NCI-H128 (cell line): ENCODE measurements around the gene NDC80.
"Not testable (repeated sequence)": the region's sequence is repeated elsewhere in the genome, so short reads cannot be mapped to it uniquely, and the experiment has no call there.

Experiments
- DNase-seq: peaks from one replicate; lab custom pipeline; 2025; ENCODE audit not compliant: unreplicated experiment; lab: John Stamatoyannopoulos, UW

Gene NDC80

GRCh38 chr18:2625217-2625616 lies 53.9 kb downstream of the NDC80 start:
- DNase-seq: no peak

GRCh38 chr18:2627821-2628276 lies 56.5 kb downstream of the NDC80 start:
- no peak for DNase-seq

- DNase-seq: no peak
These were observed 57.6 kb downstream of the NDC80 start for GRCh38 chr18:2629003-2629402.

- no peak for DNase-seq
These were observed 64.2 kb downstream of the NDC80 start for GRCh38 chr18:2635586-2635985.

DNA sequence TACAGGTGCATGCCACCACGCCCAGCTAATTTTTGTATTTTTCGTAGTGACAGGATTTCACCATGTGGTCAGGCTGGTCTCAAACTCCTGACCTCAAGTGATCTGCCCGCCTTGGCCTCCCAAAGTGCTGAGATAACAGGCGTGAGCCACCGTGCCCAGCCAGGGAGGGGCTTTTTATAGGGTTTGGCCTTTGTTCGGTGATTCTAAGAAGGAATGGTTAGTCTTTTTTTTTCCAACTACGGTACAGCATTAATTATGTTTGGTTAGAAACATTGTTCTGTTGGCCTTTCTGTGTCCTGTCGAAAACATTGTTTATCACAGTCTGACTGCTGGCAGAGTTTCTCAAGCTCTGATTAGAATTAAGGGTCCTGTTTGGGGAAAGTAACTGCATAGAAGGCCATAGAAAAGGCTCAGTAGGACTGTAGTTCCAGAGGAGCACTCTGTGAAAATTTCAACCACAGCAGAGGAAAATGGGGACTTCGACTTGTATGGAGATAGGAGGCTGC lies 64.8 kb downstream of the NDC80 start:
- no peak for DNase-seq

- no peak for DNase-seq
These were observed 70.3 kb downstream of the NDC80 start for GRCh38 chr18:2641638-2642037.

GRCh38 chr18:2642771-2643170 lies 71.4 kb downstream of the NDC80 start:
- no peak for DNase-seq

GRCh38 chr18:2644535-2644934 lies 73.2 kb downstream of the NDC80 start:
- DNase-seq: no peak

- DNase-seq: no peak
These were observed 80.6 kb downstream of the NDC80 start for GRCh38 chr18:2651981-2652380.

- DNase-seq: no peak
These were observed 82.1 kb downstream of the NDC80 start for GRCh38 chr18:2653467-2653866.

DNA sequence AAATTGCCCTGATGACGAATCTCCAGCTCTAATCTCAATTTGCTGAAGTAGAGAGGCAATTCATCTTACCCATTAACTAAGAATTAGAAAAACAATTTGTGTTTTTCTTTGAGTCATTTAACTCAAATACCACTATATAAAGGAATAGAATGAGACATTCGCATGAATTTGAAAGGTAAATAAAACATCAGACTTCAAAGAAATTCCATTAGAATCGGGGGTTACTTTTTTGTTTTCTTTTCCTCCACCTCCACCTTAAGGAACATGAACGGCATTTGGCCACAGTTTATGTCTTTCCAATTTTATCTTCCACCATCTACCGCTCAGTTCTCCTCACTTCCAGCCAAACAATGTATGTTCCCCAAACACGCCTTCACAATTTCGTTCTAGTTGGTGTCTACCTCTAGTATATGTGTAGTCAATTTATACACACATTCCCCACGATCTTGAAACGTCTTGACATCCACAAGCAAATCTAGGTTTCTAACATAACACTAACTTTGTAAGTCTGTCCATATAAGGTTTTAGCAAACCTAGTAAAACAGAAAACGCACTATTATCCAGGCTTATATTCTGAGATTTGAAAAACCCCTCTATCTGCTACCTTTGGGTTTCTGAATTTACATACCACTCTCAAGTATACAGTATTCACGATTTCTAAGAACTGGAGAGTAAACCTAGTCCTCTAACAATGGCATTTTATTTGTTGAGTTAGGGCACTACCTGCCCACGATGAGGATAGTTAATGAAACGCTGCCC lies 83.0 kb downstream of the NDC80 start:
- no peak for DNase-seq

DNA sequence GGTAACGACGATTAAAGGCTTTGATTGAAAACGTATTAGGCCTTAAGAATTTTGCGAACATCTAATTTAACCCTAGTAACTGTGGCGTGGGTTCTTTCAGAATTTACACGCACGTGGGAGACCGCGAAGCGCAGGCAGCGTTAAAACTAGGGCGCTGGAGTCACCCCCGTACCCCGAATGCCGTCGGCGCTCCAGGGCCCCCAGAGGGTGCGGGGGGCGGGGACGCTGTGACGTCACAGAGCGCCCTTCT lies 83.5 kb downstream of the NDC80 start:
- DNase-seq: no peak

- peak; percentile 72 for DNase-seq
These were observed 84.0 kb downstream of the NDC80 start, which contains the start of gene SMCHD1 for GRCh38 chr18:2655178-2655953. Gene SMCHD1, plus strand, starts transcription at chr18:2655726. Its CDS starts 350 bp downstream, at chr18:2656076.

- peak; percentile 59 for DNase-seq
These were observed 84.5 kb downstream of the NDC80 start for GRCh38 chr18:2655954-2656236.

DNA sequence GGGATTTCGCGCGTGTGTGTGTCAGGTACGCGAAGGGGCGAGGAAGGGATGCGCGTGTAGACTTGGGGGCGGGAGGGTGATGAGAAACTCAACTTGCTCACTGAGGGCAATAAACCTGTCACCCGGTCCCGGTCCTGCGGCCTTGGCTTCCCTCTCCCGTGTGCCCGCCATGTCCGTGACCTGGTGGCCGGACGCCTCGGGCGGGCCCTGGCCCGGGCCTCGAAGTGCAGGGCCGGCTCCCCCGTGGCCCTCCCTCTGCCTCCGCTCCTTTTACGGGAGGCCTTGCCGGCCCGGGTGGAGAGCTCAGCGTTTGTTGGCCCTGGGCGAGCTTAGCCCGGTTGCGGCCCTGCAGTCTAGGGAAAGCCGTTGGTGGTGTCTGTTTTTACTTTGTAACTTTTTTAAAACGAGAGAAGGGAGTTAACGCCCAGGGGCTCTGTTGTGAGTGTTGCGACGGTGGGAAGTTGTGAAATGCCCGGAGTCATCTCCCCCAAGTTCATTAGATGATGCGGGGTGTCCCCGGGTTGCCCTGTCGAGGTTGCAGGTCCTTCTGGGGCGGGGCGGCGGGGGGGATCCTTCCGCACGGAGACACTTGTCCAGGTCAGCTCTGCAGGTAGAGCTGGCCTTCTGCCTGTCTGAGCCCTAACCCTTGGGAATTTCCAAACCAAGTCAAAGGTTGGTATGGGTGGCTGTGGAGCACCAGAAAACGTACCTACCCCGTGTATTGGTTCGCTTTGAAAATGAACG lies 85.1 kb downstream of the NDC80 start:
- DNase-seq: no peak

DNA sequence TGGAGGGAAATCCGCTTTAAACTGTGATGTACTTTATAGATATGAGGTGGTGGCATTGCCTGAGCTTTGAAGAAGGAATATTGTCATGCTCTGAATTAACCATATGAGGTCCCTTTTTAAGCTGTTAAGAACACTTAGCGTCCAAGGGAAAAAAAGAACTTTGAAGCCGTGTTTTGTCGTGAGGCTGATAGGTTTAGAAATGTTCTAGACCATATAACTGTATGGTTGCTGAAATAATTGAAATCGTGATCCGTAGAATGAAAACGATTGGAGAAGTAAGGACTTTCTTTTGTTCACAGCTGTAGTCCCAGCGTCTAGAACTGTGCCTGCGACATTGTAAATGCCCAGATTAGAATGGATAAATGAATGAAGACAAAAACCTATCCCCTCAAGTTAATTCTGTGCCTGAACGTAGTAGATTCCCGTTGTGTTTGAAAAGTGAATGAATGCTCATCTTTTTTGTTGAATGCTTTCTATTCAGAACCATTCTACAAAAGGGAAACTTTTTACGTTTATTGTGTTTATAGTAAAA lies 85.7 kb downstream of the NDC80 start:
- no peak for DNase-seq

DNA sequence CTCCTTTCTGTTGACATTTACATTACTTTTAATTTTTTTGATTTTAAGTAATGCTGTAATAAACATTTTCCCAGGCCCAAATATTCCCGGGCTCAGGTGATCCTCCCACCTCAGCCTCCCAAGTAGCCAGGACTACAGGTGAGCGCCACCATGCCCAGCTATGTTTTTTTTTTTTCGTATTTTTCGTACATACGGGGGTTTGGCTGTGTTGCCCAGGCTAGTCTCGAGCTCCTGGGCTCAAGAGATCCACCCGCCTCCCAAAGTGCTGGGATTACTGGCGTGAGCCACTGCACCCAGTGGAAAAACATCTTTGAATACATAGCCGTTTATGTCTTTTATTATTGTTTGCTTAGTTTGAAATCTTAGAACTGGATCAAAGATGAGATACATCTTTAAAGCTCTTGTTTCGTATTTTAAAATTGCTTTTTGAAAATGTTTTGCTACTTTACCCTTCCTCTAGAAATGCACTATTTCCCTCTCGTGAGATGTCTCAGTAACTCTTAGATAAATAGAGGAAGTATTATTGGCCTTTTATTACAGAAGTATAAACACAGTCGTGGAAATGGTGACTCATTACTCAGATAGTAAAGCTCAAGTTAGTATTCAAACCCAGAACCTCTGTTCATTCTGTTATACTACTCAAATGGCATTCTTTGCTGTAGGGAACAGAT lies 86.6 kb downstream of the NDC80 start:
- no peak for DNase-seq

DNA sequence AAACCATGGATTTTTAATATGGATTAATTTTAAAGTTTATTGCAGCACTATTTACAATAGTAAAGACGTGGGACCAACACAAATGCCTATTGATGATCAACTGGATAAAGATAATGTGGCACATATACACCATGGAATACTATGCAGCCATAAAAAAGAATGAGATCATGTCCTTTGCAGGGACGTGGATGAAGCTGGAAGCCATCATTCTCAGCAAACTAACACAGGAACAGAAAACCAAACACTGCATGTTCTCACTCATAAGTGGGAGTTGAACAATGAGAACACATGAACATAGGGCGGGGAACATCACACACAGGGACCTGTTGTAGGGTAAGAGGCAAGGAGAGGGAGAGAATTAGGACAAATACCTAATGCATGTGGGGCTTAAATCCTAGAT lies 89.5 kb downstream of the NDC80 start:
- DNase-seq: not testable (repeated sequence)

DNA sequence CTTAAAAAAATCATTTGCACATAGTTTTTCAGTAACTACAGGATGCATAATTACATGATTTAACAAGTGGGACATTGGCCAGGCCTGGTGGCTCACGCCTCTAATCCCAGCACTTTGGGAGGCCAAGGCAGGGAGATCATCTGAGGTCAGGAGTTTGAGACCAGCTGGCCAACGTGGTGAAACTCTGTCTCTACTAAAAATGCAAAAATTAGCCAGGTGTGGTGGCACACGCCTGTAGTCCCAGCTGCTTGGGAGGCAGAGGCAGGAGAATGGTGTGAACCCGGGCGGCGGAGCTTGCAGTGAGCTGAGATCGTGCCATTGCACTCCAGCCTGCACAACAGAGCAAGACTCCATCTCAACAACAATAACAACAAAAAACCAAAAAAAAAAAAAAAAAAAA lies 90.9 kb downstream of the NDC80 start:
- not testable (repeated sequence) for DNase-seq

DNA sequence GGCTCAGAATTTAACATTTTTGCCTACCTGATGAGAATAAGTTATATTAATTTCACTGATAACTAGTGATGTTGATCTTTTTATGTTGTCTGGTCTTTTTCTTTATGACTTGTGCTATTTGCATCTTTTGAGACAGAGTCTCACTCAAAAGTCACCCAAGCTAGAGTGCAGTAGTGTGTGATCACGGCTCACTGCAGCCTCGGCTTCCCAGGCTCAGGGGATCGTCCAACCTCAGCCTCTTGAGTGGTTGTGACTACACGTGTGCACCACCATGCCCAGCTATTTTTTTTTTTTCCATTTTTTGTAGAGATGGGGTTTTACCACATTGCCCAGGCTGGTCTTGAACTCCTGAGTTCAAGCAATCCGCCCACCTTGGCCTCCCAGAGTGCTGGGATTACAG lies 91.6 kb downstream of the NDC80 start:
- DNase-seq: no peak
